GM12878 (cell line): ENCODE measurements around the gene LIMCH1. TPM values are rescaled to one million over a fixed set of nuclear protein-coding genes. Genes with fewer than 3 reads are reported as not detected.

Experiments used
- ATAC-seq: fragments of 200-7000 bp; cut with Tn5 transposase; 3 replicates; pipeline ENCODE4 v1.9.1; 2020; ENCODE audit warnings: mild to moderate bottlenecking, moderate library complexity
- BruUV-seq: library from RNA; stranded (reverse); fragments of 400-500 nt; replicated peaks from 2 replicates; lab custom pipeline; 2021; lab: Mats Ljungman, UMichigan
- CTCF ChIA-PET: fragments of 300-600 bp; sonication (Branson Sonifier 250); formaldehyde crosslinking; extraction: SDS; loops from one replicate; lab custom pipeline; 2021; ENCODE audit warnings: inconsistent platforms; lab: Yijun Ruan, JAX
- POLR2A ChIA-PET: fragments of 350-600 bp; formaldehyde crosslinking; extraction: SDS; loops from one replicate; lab custom pipeline; 2021; ENCODE audit warnings: inconsistent platforms; lab: Charles Lee
- RAD21 ChIA-PET: fragments of 300-600 bp; sonication (Branson Sonifier 250); formaldehyde crosslinking; loops from one replicate; lab custom pipeline; 2023; ENCODE audit warnings: antibody characterized with exemption; ENCODE audit not compliant: unreplicated experiment; lab: Charles Lee
- SMC1A ChIA-PET: fragments of 300-600 bp; sonication (Branson Sonifier 250); formaldehyde crosslinking; loops from one replicate; lab custom pipeline; 2023; ENCODE audit not compliant: unreplicated experiment, uncharacterized antibody; lab: Charles Lee
- DNase-seq: peaks from one replicate; pipeline ENCODE4 v3.0.0-alpha.2; 2011; ENCODE audit warnings: low read depth, low spot score
- FAIRE-seq: peaks from 3 replicates; lab custom pipeline; 2011; peaks lifted over from hg19 to GRCh38; lab: Jason Lieb, UNC
- H2AFZ ChIP-seq: 2 replicates; pipeline ENCODE4 v1.6.0; 2011; ENCODE audit warnings: low read depth, low read length, control low read depth; ENCODE audit not compliant: control insufficient read depth
- H3K27ac ChIP-seq: 2 replicates; pipeline ENCODE4 v1.5.1; 2011; ENCODE audit warnings: control low read depth; ENCODE audit not compliant: control insufficient read depth, insufficient read depth
- H3K27me3 ChIP-seq, 2 experiments: replicated peaks in 1 of 2; 2 replicates each; pipeline versions ENCODE4 v1.6.0 to v1.6.1; 2011; ENCODE audit warnings: low read length in 1 of 2; ENCODE audit not compliant: control insufficient read depth in 2 of 2, insufficient read depth in 2 of 2
- H3K36me3 ChIP-seq, 2 experiments: 2 replicates each; pipeline ENCODE4 v1.5.1; 2011; ENCODE audit warnings: low read length in 1 of 2; ENCODE audit not compliant: control insufficient read depth in 2 of 2, insufficient read depth in 2 of 2
- H3K4me1 ChIP-seq: 2 replicates; pipeline ENCODE4 v1.6.1; 2011; ENCODE audit warnings: mild to moderate bottlenecking, low read length, moderate library complexity, mixed read lengths; ENCODE audit not compliant: control insufficient read depth, insufficient read depth
- H3K4me2 ChIP-seq: 2 replicates; pipeline ENCODE4 v1.6.0; 2011; ENCODE audit warnings: control low read depth; ENCODE audit not compliant: control insufficient read depth, insufficient read depth
- H3K4me3 ChIP-seq: fragments of 200-600 bp; sonication (generic); 2 replicates; pipeline ENCODE4 v1.5.1; 2016
- H3K79me2 ChIP-seq: 2 replicates; pipeline ENCODE4 v1.6.0; 2011; ENCODE audit warnings: low read length; ENCODE audit not compliant: control insufficient read depth, insufficient read depth
- H3K9ac ChIP-seq: 2 replicates; pipeline ENCODE4 v1.8.0; 2011; ENCODE audit warnings: low read length, control low read depth, mixed read lengths; ENCODE audit not compliant: control insufficient read depth, insufficient read depth
- H3K9me3 ChIP-seq: replicated peaks from 3 replicates; pipeline ENCODE4 v1.5.1; 2011; ENCODE audit warnings: mild to moderate bottlenecking, low read length; ENCODE audit not compliant: control insufficient read depth, insufficient read depth
- H4K20me1 ChIP-seq: 2 replicates; pipeline ENCODE4 v1.6.0; 2011; ENCODE audit not compliant: control insufficient read depth, insufficient read depth
- EP300 ChIP-seq, 2 experiments: fragments of 150-350 bp in 1 of 2; IDR thresholded peaks; 2 replicates each; pipeline ENCODE4 v1.6.1; 2011 to 2012; ENCODE audit warnings: low read depth in 2 of 2, low read length in 2 of 2, borderline replicate concordance in 1 of 2, improper control_type of control experiment in 1 of 2, inconsistent platforms in 1 of 2; ENCODE audit not compliant: control insufficient read depth in 1 of 2
- FOXM1 ChIP-seq: IDR thresholded peaks from 2 replicates; pipeline ENCODE4 v1.6.1; 2012; ENCODE audit warnings: low read depth, mild to moderate bottlenecking, inconsistent platforms, low read length, moderate library complexity
- HDAC6 ChIP-seq: fragments of 200-600 bp; sonication (generic); IDR thresholded peaks from one replicate; pipeline ENCODE4 v1.8.0; 2017; ENCODE audit warnings: antibody characterized with exemption; ENCODE audit not compliant: unreplicated experiment
- HDGF ChIP-seq: fragments of 450-650 bp; IDR thresholded peaks from 2 replicates; pipeline ENCODE4 v1.6.1; 2016; ENCODE audit warnings: antibody characterized with exemption
- JUND ChIP-seq: IDR thresholded peaks from 2 replicates; pipeline ENCODE4 v1.6.1; 2012; ENCODE audit warnings: low read depth, mild to moderate bottlenecking, low read length, improper control_type of control experiment, moderate library complexity
- MEF2A ChIP-seq: IDR thresholded peaks from 2 replicates; pipeline ENCODE4 v1.6.1; 2011; ENCODE audit warnings: low read depth, mild to moderate bottlenecking, low read length, moderate library complexity; ENCODE audit not compliant: insufficient read depth
- MLLT1 ChIP-seq: fragments of 450-650 bp; IDR thresholded peaks from 2 replicates; pipeline ENCODE4 v1.6.1; 2016; ENCODE audit warnings: mild to moderate bottlenecking
- MTA2 ChIP-seq: fragments of 450-650 bp; IDR thresholded peaks from 2 replicates; pipeline ENCODE4 v1.6.1; 2016; ENCODE audit warnings: low read depth, mild to moderate bottlenecking, moderate library complexity
- NFIC ChIP-seq: IDR thresholded peaks from 2 replicates; pipeline ENCODE4 v1.6.1; 2012; ENCODE audit warnings: low read depth, mild to moderate bottlenecking, inconsistent platforms, low read length, moderate library complexity
- TCF12 ChIP-seq: IDR thresholded peaks from 2 replicates; pipeline ENCODE4 v1.6.1; 2011; ENCODE audit warnings: low read depth, mild to moderate bottlenecking, low read length
- USF1 ChIP-seq: IDR thresholded peaks from 2 replicates; pipeline ENCODE4 v1.6.1; 2011; ENCODE audit warnings: borderline replicate concordance, low read depth, mild to moderate bottlenecking, moderate library complexity, mixed read lengths, low read length; ENCODE audit not compliant: insufficient read depth; ENCODE audit errors: extremely low read length
- ZBTB4 ChIP-seq: fragments of 450-650 bp; formaldehyde crosslinking; IDR thresholded peaks from 2 replicates; pipeline ENCODE4 v1.4.0; 2022; ENCODE audit warnings: mild to moderate bottlenecking, moderate library complexity
- ZBTB40 ChIP-seq: fragments of 450-650 bp; IDR thresholded peaks from 2 replicates; pipeline ENCODE4 v1.6.1; 2016; ENCODE audit warnings: mild to moderate bottlenecking, moderate library complexity, borderline replicate concordance
- WGBS: methylation state at CpG from one replicate; pipeline ENCODE4 v1.1.6; 2016; ENCODE audit warnings: low lambda C conversion rate; ENCODE audit not compliant: insufficient replicate concordance, insufficient coverage; ENCODE audit errors: missing lambda C conversion rate; 5-methylcytosine and 5-hydroxymethylcytosine counted together
- in situ Hi-C: fragments of 300-500 bp; cut with MboI; formaldehyde crosslinking; loops from 9 replicates; pipeline ENCODE4 v1.14.3; 2018; ENCODE audit warnings: mixed read lengths
- intact Hi-C: fragments of 100-400 bp; cut with micrococcal nuclease; formaldehyde crosslinking; loops from one replicate; pipeline ENCODE4 v1.14.2; 2022; ENCODE audit not compliant: unreplicated experiment
- polyA plus RNA-seq, 11 experiments: library from polyadenylated mRNA; depleted of rRNA in 4 of 11; unstranded in 6 of 11; stranded (reverse) in 5 of 11; fragments of >200 nt; fragmentation: Nextera tagmentation in 4 of 11; fragmentation: Illumina TruSeq in 1 of 11; extraction: Ambion mirVana in 4 of 11; extraction: Trizol in 1 of 11; gene quantifications; 1 replicate in 1 of 11; 2 replicates in 10 of 11; pipeline versions ENCODE4 v1.2.1 to v1.2.3, GENCODE V29; 2011 to 2016; ENCODE audit warnings: inconsistent platforms in 2 of 11, missing spikeins in 2 of 11, low read depth in 1 of 11
- total RNA-seq, 4 experiments: library from RNA; depleted of rRNA in 3 of 4; stranded (reverse); fragments of >200 nt in 3 of 4; fragmentation: Illumina TruSeq in 1 of 4; extraction: Trizol in 1 of 4; gene quantifications; 2 replicates each; pipeline versions ENCODE4 v1.2.1 to v1.2.3, GENCODE V29; 2013 to 2021

The LIMCH1 gene
- total and polyA plus RNA-seq, 10 of the 15 experiments (the other 5 are each of a cell fraction or from before 2014, with no cell fraction given) = 0.07 to 0.15 TPM; not detected in 8

GRCh38 chr4:41719417-41719816, 181.5 kb downstream of the LIMCH1 start:
- in situ Hi-C loops (no loop called here), intact Hi-C loops (no loop called here)
- RAD21 ChIA-PET = no interaction called here
- no peak overlapping the region for H2AFZ ChIP-seq
- 3% methylated on average over 2 of the region's 2 CpGs for WGBS
- no peaks in the 10 kb centered on the region; a peak in 2 of 4 replicates for H3K27me3 ChIP-seq
- no peaks in the 10 kb centered on the region for H3K36me3 ChIP-seq
- ATAC-seq = no peak
- H3K4me2 ChIP-seq = no peak overlapping the region
- no peaks in the 10 kb centered on the region for H3K4me1 ChIP-seq
- SMC1A ChIA-PET = no interaction called here
- H4K20me1 ChIP-seq = no peaks in the 10 kb centered on the region
- no peak overlapping the region for H3K4me3 ChIP-seq
- FAIRE-seq = no peak
- POLR2A ChIA-PET = no interaction called here
- H3K27ac ChIP-seq = no peak overlapping the region
- no peaks in the 10 kb centered on the region for H3K9me3 ChIP-seq
- no TSS peak for BruUV-seq
- no peak for DNase-seq
- CTCF ChIA-PET = no interaction called here
- no peaks in the 10 kb centered on the region for H3K79me2 ChIP-seq
- no peak overlapping the region for H3K9ac ChIP-seq
- TF ChIP-seq MLLT1 (no peak), NFIC (no peak), HDGF (no peak), ZBTB40 (no peak), USF1 (no peak), MTA2 (no peak), JUND (no peak), EP300 (IDR thresholded peaks at IDR 0.05; ENCODE audit: borderline replicate concordance in 1 of 2, control insufficient read depth in 1 of 2, low read depth in 2 of 2, low read length in 2 of 2) (no peak), ZBTB4 (no peak), FOXM1 (no peak), MEF2A (no peak), HDAC6 (no peak), TCF12 (no peak)
